VCaP (cell line): ENCODE data around the gene FSTL5.

Experiments used
- H3K27ac ChIP-seq: fragments of 450-650 bp; 2 replicates; pipeline ENCODE4 v1.5.1; 2017
- CTCF ChIP-seq: fragments of 450-650 bp; conservative IDR thresholded peaks from 2 replicates; pipeline ENCODE4 v1.5.1; 2017; ENCODE audit warnings: mild to moderate bottlenecking, moderate library complexity

FSTL5 gene

GRCh38 chr4:161704653-161705052, 459.1 kb downstream of the FSTL5 start:
- TF ChIP-seq CTCF = no peak
- H3K27ac ChIP-seq = no peak overlapping the region

GRCh38 chr4:161704040-161704439, 459.8 kb downstream of the FSTL5 start:
- no peak for TF ChIP-seq CTCF
- H3K27ac ChIP-seq = no peak overlapping the region

GRCh38 chr4:161702287-161702686, 461.5 kb downstream of the FSTL5 start:
- TF ChIP-seq CTCF = no peak
- H3K27ac ChIP-seq = no peak overlapping the region

GRCh38 chr4:161696944-161697343, 466.9 kb downstream of the FSTL5 start:
- H3K27ac ChIP-seq = no peak overlapping the region
- TF ChIP-seq CTCF = no peak

GRCh38 chr4:161680146-161680545, 483.7 kb downstream of the FSTL5 start:
- TF ChIP-seq CTCF = no peak
- no peak overlapping the region for H3K27ac ChIP-seq

GRCh38 chr4:161664740-161665139, 499.1 kb downstream of the FSTL5 start:
- no peak overlapping the region for H3K27ac ChIP-seq
- no peak for TF ChIP-seq CTCF

GRCh38 chr4:161663844-161664243, 500.0 kb downstream of the FSTL5 start:
- H3K27ac ChIP-seq = no peak overlapping the region
- TF ChIP-seq CTCF = no peak

GRCh38 chr4:161658676-161659075, 505.1 kb downstream of the FSTL5 start:
- no peak for TF ChIP-seq CTCF
- H3K27ac ChIP-seq = no peak overlapping the region
